Keratinocyte (primary cell): ENCODE data around the gene LDLRAD4.

Experiments used
- EZH2 ChIP-seq: IDR thresholded peaks from one replicate; pipeline ENCODE4 v1.6.1; 2012; ENCODE audit warnings: inconsistent platforms, mild to moderate bottlenecking, low read length, moderate library complexity
- TF ChIP-seq, protein P1 (sequence below), 3 experiments: IDR thresholded peaks in 1 of 3; conservative IDR thresholded peaks in 1 of 3; optimal IDR thresholded peaks in 1 of 3; 2 replicates in 2 of 3; 3 replicates in 1 of 3; pipeline versions ENCODE3 to v1.5.1; 2011; ENCODE audit warnings: low read length in 3 of 3, mild to moderate bottlenecking in 3 of 3, moderate library complexity in 2 of 3, control low read depth in 1 of 3, inconsistent platforms in 1 of 3; ENCODE audit not compliant: insufficient read depth in 2 of 3; ENCODE audit errors: extremely low read depth in 1 of 3

- TF ChIP-seq, protein P1, sequence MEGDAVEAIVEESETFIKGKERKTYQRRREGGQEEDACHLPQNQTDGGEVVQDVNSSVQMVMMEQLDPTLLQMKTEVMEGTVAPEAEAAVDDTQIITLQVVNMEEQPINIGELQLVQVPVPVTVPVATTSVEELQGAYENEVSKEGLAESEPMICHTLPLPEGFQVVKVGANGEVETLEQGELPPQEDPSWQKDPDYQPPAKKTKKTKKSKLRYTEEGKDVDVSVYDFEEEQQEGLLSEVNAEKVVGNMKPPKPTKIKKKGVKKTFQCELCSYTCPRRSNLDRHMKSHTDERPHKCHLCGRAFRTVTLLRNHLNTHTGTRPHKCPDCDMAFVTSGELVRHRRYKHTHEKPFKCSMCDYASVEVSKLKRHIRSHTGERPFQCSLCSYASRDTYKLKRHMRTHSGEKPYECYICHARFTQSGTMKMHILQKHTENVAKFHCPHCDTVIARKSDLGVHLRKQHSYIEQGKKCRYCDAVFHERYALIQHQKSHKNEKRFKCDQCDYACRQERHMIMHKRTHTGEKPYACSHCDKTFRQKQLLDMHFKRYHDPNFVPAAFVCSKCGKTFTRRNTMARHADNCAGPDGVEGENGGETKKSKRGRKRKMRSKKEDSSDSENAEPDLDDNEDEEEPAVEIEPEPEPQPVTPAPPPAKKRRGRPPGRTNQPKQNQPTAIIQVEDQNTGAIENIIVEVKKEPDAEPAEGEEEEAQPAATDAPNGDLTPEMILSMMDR (optimal IDR thresholded peaks at IDR 0.05 in 1 of 3, IDR thresholded peaks at IDR 0.05 in 1 of 3, conservative IDR thresholded peaks at IDR 0.05 in 1 of 3; ENCODE audit: extremely low read depth in 1 of 3, insufficient read depth in 2 of 3, low read length in 3 of 3): no peak
- no peak for TF ChIP-seq EZH2
Observed at GRCh38 chr18:13213036-13213795, 5.3 kb upstream of the LDLRAD4 start.
